Cerebellar cortex (tissue), 1 donor: ENCODE data around the gene GPBAR1.
"Not testable (repeated sequence)": the region's sequence is repeated elsewhere in the genome, so short reads cannot be mapped to it uniquely, and the experiment has no call there.

Source experiments
- DNase-seq: peaks from one replicate; pipeline ENCODE4 v3.0.0-alpha.2; 2015; ENCODE audit warnings: low spot score

Gene GPBAR1

GRCh38 chr2:218310853-218311540 lies 50.2 kb downstream of the GPBAR1 start:
- no peak for DNase-seq

GRCh38 chr2:218311541-218312266 lies 50.9 kb downstream of the GPBAR1 start:
- not testable (repeated sequence) for DNase-seq

- no peak for DNase-seq
Observed at GRCh38 chr2:218312267-218312756, 51.5 kb downstream of the GPBAR1 start.

- no peak for DNase-seq
Observed at GRCh38 chr2:218313356-218313755, 52.5 kb downstream of the GPBAR1 start.
